Fibroblast of pulmonary artery (primary cell): Measurements from ENCODE around the gene LMO4.

Experiments
- DNase-seq: peaks from one replicate; pipeline ENCODE4 v3.0.0-alpha.2; 2010; ENCODE audit warnings: low read depth
- H3K4me3 ChIP-seq: replicated peaks from 2 replicates; pipeline ENCODE4 v1.5.1; 2011; ENCODE audit warnings: low read depth, mild to moderate bottlenecking, control low read depth, low read length, moderate library complexity
- TF ChIP-seq, protein P1 (sequence below): IDR thresholded peaks from 2 replicates; pipeline ENCODE4 v1.5.1; 2011; ENCODE audit warnings: mild to moderate bottlenecking, control low read depth, low read length, inconsistent platforms; ENCODE audit errors: missing control alignments

Gene LMO4

DNA sequence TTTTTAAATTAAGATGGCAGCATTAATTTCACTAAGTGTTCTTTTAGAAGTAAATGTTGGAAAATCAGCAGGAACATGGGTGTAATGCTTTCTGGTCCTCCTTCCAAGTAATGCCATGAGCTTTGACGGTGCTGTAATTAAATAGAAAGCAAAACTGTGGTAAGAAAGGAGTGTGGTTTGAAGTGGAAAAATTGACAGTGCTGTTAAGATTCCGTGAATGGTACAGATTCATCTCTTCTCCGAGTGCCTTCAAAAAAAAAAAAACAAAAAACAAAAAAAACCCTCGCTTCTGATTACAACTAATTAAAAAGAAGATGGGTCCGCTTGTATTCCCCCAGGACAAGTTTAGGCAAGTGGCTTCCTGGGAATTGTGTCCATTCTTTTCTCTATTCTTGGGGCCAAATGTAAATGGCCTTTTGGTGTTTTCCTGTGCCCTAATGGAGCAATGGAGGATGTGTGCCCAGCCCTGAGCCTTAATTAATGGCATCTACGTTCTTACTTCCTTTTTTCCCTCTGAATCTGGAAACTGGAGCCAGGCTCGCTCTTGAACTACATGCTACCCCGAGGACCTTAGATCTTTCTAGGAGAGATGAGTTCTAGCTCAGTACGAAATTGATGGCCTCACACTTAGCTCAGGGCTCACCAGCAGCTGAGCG, 5.1 kb downstream of the LMO4 start:
- TF ChIP-seq, protein P1, sequence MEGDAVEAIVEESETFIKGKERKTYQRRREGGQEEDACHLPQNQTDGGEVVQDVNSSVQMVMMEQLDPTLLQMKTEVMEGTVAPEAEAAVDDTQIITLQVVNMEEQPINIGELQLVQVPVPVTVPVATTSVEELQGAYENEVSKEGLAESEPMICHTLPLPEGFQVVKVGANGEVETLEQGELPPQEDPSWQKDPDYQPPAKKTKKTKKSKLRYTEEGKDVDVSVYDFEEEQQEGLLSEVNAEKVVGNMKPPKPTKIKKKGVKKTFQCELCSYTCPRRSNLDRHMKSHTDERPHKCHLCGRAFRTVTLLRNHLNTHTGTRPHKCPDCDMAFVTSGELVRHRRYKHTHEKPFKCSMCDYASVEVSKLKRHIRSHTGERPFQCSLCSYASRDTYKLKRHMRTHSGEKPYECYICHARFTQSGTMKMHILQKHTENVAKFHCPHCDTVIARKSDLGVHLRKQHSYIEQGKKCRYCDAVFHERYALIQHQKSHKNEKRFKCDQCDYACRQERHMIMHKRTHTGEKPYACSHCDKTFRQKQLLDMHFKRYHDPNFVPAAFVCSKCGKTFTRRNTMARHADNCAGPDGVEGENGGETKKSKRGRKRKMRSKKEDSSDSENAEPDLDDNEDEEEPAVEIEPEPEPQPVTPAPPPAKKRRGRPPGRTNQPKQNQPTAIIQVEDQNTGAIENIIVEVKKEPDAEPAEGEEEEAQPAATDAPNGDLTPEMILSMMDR = no peak
- DNase-seq = no peak
- peak overlapping the region; percentile 78 for H3K4me3 ChIP-seq

DNA sequence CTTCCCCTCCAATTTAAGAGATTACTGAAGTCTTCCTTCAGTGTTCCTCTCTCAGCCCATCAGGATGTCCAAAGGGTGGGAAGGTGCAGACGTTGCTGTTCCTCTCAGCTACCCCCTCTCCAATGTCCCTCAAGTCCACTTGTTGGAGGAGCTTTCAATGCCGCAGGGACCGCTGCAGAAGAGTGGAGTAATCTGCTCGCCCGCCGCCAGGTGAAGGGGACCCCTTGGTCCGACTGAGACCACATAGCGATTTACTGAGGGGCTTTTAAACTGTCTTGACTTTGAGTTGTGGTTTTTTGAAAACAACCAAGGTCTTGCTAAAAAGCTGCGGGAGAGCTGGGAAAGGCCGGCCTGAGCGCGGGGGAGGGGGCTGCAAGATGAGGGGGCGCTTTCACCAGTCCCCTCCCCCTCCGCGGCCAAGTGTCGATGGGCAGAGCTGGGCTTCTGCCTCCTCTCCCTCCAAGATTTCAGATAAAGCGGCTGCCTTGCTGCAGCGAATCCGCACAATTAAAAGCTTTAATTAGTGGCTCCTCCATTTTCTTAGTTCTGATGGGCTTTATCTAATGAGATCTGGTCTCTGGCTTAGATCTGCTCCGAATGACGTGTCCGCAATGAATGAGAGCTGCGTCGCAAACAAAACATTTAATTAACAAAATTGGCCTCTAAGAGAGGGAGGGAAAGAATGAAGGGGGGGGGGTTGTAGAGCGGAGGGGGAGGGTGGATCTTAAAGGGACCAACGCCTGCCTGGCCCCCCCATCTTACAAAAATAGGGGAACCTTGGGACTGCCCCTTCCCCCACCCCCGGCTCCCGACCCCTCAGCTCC, 5.9 kb downstream of the LMO4 start:
- DNase-seq = no peak
- TF ChIP-seq, protein P1 = peak; percentile 17
- peak overlapping the region; percentile 78 for H3K4me3 ChIP-seq

DNA sequence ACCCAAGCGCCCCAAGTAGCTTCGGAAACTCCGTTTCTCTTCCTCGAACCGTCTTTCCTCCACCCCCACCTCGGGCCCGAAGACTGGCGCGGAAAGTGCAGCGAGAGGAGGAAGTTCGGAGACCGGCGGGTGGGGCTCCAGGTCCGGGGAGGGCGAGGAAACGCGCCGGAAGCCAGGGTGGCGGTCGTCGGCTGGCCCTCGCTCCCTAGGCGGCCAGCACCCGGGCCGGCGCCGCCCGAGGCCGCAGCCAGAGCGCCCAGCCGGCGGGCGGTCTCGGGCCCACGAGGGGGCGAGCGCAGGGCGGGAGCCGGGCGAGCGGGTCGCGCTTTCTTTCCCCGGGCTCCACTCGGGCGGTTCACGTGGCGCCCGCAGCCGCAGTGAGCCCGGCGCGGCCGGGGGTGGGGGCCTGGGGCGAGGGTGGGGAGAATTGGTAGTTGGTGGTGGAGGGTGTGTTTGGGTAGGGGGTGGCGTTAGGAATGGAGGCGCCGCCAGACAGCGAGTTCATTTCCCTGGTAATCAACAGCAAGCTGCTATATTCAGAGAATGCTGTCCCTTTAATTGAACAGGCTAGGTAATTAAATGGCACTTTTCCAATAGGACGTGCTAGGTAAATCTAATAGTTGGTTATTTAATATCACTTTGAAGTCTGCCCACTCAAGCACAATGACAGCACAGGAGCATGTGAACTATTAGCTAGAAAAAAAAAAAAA, 6.7 kb downstream of the LMO4 start:
- TF ChIP-seq, protein P1 = no peak
- H3K4me3 ChIP-seq = peak overlapping the region; percentile 78
- DNase-seq = peak; percentile 45

DNA sequence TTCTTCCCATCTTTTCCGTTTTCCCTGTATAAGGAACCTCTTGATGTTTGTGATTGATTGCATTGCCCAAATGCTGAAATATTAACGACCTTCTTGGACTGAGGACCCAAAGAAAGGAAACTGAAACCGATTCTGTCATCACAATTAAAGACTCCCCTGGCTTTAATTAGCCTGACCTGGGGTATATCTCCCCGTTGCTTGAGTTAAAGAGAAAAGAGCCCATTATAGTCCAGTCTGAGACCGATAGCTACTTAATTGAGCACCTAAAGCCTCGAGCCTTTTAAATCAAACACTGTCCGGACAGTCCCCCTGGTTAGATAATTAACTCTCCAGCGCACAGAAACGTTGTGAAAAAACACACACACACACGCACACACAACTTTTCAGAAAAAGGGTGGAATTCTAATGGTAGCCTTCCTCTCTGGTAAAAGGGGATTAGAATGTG, 8.0 kb downstream of the LMO4 start:
- H3K4me3 ChIP-seq = peak overlapping the region; percentile 5
- DNase-seq = no peak
- TF ChIP-seq, protein P1 = no peak

DNA sequence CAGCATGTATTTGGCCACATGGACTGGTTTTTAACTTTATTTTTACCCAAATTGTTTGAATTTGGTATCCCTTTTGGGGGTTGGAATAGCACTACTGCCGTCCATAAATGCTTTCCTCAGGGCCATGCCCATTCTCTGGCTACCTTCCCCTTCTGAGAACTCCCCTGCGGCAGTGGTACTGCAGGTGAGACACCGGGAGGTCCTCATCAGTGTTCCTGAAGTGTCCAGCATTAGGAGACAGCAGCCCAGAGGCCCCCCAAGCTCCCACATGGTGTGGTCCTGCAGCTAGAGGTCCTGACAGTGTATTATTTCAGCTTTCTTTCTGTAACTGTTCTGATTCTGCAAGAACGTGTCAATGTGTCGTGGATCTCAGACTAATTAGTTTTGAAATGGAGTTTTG, 8.9 kb downstream of the LMO4 start:
- TF ChIP-seq, protein P1 = no peak
- DNase-seq = no peak
- no peak overlapping the region for H3K4me3 ChIP-seq

DNA sequence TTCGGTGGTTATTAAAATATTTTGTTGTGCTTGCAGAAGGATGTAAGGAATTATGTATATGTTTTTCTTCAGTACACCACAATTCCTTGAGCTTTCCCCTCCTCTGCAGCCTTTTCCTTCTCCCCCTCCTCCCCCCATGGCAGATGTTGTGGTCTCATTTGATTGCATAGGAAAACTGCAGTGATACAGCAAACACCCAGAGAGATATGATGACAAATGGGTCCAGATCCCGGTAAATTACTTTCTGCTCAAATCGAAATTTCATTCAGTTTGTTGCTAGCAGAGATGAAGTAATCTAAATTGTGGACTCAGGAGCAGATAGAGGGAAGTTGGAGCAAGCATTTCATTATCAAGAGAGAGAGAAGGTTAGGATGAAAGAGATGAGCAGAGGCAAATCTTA, 9.9 kb downstream of the LMO4 start:
- no peak overlapping the region for H3K4me3 ChIP-seq
- no peak for DNase-seq
- TF ChIP-seq, protein P1 = no peak
